DMS53 treated with DMSO at 0.1 percent for 48 hours (cell line): ENCODE data around the gene SLC1A7.

Source experiments
- DNase-seq: peaks from one replicate; lab custom pipeline; 2025; ENCODE audit not compliant: unreplicated experiment; lab: John Stamatoyannopoulos, UW

Gene SLC1A7

DNA sequence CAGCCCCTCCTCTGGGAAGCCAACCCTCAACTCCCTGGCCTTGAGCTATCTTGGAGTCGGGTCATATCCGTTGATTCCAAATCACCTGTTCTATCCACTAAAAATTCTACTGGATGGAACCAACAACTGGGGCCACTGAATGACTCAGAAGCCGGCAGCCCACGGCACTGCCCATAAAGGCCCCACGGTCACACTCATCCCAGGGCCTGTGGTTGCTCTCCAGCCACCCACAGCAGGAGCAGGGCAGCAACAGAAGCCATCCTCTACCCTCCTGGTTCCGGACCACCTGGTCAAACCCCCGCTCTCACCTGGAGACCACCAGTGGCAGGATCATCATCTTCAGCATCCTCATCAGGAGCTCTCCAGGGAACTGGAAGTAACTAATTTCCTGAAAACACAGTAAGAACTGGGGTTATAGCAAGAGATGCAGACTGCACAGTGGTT lies 8.4 kb downstream of the SLC1A7 start:
- no peak for DNase-seq

- no peak for DNase-seq
Observed at GRCh38 chr1:53133261-53134041, 9.0 kb downstream of the SLC1A7 start.

- DNase-seq: no peak
Observed at GRCh38 chr1:53132176-53132575, 10.3 kb downstream of the SLC1A7 start.

- DNase-seq: no peak
Observed at GRCh38 chr1:53131590-53131938, 10.9 kb downstream of the SLC1A7 start.

- no peak for DNase-seq
Observed at GRCh38 chr1:53130878-53131589, 11.4 kb downstream of the SLC1A7 start.

DNA sequence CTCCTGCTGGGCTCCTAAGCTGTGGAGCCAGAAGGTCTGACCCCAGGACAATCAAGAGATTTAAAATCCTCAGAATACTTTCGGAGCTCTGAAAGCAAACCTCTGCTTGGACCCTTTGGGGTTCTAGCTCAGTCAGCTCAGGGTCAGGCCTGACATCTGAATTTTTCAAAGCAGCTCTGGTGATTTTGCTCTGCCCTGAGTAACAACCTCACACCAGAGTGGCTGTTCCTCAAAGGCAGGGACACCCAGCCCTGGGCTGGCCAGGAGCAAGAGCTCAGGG lies 11.9 kb downstream of the SLC1A7 start:
- DNase-seq: no peak

DNA sequence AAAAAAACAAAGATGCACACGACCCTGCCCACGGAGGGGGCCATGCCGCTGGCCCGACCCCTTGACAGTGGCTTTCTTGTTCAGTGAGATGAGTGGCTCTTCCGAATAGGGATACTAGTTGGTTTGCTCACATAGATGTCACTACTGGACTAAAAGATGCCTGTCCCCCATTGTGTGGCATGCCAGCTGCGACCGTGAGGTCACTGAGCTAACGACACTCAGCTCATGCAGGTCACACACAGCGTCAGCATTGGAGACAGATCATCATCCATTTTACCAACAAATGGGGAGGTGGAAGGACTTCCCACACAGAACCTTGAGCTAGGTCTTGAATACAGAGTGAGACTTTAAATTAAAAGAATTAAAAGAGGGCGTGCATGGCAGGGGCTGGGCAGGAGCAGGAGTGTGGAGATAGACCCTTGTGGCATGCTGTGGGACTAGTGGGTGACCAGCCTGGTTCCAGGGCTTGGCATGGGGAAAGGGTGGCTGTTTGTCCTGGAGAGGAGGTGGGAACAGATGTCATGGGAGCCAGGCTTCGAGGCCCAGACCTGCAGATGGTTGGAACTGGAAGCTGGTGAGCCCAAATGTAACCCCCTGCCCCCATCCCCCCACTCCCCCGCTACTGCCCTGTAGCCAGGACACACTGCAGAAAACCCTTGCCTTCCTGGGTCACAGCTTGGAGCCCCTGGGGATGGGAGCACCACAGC lies 12.4 kb downstream of the SLC1A7 start:
- no peak for DNase-seq

DNA sequence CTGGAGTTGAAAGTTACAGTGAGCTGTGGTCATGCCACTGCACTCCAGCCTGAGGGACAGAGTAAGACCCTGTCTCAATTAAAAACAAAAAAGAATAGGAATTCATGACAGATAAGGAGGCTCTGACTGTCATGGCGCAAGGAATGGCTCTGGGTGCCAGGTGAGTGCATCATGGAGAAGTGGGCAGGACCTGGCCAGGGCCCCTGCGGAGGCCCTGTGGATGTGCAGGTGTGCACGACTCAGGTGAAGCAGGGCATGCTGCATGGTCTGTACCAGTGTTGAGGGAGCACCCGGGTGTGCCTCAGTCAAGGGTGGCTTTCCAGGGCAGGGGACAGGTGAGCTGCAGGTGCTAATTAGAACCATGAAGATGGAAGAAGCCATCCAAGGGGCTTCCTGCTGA lies 14.0 kb downstream of the SLC1A7 start:
- no peak for DNase-seq

GRCh38 chr1:53127546-53127945 lies 14.9 kb downstream of the SLC1A7 start:
- DNase-seq: no peak

- DNase-seq: no peak
Observed at GRCh38 chr1:53126495-53126894, 15.9 kb downstream of the SLC1A7 start.

GRCh38 chr1:53125623-53126360 lies 16.6 kb downstream of the SLC1A7 start:
- DNase-seq: no peak

- DNase-seq: no peak
Observed at GRCh38 chr1:53125122-53125521, 17.3 kb downstream of the SLC1A7 start.

DNA sequence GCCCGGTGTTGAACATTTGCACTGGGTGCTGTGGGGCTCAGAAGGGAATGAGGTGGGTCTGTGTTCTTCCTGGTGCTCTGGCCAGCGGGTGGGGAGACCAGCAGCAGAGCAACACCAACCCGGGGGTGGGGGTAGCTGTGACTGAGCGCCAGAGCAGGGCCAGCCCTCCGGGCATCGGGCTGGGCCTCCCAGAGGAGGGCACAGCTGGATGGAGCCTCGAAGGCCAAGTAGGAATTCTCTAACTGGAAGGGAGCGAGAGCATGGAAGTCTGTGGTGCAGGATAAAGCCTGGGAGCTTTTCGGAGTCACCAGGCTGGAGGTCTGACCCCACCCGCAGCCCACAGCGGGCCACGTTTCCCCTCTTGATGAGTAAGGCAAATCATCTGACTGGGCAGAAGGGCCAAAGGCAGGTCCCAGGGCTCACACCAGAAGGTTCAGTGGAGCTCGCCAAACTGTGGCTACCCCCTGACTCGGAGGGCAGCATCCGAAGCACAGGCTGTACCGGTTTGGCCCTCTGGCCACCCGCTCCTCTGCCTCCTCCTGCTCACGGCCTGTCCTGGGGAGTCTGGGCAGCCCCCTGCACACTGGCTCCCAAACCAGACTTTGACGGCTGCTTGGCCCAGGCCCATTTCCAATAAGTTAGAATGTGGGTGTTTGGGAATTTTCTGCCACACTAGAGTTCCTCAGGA lies 18.8 kb downstream of the SLC1A7 start:
- no peak for DNase-seq

DNA sequence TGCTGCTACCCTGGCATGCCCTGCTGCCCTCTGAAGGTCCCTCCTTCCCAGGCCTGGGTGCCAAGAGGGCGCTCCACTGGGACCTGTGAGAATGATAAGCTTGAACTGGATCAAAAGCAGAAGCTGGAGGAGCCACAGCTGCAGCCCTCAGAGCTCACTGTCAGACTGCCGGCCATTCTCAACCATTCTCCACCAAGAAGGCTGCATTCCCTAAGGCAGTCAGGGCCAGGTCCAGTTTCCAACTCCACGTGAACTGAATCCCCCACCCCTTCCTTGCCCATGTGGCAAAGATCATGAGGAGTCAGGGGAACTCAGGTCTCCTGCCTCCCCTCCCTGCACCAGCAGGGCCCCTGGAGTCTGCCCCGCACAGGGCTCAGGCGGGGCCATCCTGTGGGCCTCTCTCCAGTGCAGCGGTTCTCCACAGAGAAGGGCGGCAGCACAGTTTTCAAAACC lies 19.5 kb downstream of the SLC1A7 start:
- DNase-seq: no peak

GRCh38 chr1:53122201-53122885 lies 20.1 kb downstream of the SLC1A7 start:
- no peak for DNase-seq

DNA sequence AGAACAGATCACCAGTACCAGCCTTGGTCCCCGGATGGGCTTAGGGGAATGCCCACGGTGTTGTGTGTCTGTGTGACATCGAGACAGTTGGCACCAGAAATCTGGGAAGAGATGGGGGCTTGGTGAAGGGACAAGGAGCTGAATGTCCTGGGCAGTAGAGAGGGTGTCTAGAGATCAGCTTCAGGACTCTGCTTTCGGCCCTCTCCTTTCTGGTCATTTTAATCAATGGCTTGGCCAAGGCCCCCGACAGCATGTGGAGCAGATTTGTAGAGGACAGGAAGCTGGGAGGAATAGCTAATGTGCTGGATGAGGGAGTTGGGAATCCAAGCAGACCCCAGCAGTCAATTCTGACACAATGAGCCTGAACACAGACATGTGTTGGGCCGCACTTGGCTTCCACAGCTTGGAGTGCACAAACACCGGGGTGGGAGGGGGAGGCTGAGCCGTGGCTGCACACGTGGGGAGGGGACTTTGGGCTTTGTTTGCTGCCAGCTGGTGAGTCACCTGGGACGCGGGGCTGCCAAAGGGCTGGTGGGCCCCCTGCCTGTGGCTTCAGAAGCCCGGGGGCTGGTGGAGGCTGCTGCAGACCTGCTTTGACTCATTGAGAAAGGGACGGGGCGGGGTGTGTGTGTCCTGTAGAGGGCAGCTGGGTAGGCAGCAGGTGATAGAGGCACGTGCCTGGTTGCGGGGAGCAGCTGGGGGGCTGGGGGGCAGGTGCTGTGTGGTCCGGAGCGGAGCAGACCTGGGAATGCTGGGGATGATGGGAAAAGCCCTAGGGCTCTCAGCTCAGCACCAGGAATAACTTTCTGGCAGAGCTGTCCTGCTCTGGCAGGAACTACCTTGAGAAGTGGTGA lies 20.9 kb downstream of the SLC1A7 start:
- DNase-seq: no peak

GRCh38 chr1:53120659-53121058 lies 21.8 kb downstream of the SLC1A7 start:
- DNase-seq: no peak

DNA sequence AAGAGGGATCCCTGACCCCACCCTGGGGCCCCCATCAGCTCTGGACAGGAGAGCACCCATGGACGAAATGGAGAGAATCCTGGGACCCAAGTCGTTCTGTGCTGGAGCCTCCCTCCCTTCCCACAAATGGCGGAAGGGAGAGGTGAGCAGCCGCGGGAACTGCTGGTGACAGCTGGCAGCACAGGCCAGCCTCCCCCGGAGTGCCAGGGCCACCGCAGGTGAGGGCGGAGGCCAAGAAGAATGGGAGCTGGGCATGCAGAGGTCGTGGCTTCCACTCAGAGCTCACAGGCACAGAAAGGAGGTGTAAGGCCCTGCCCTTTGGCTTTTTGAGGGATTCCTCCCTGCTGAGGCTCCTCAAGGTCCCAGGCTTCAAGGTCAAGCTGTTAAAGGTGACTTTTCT lies 24.6 kb downstream of the SLC1A7 start:
- DNase-seq: no peak

- DNase-seq: no peak
Observed at GRCh38 chr1:53116933-53117600, 25.4 kb downstream of the SLC1A7 start.
